CD8-positive, alpha-beta memory T cell (primary cell): ENCODE data around the gene CCSAP. TPM values are rescaled to one million over a fixed set of nuclear protein-coding genes. Genes with fewer than 3 reads are reported as not detected.
"Not testable (repeated sequence)": the region's sequence is repeated elsewhere in the genome, so short reads cannot be mapped to it uniquely, and the experiment has no call there.

Source experiments
- CTCF ChIA-PET: fragments of 350-600 bp; sonication (Branson Sonifier 250); formaldehyde crosslinking; loops from one replicate; lab custom pipeline; 2021; ENCODE audit warnings: antibody characterized with exemption; lab: Charles Lee
- POLR2A ChIA-PET: fragments of 350-600 bp; sonication (Branson Sonifier 250); formaldehyde crosslinking; loops from one replicate; lab custom pipeline; 2021; ENCODE audit warnings: antibody characterized with exemption; lab: Charles Lee
- DNase-seq, 5 donors: peaks; one replicate each; pipeline versions ENCODE4 v3.0.0 to v3.0.0-alpha.2; 2020 to 2022; ENCODE audit warnings: mixed read lengths in 1 of 5
- H3K27ac ChIP-seq: one replicate; pipeline ENCODE4 v1.7.0; 2013; ENCODE audit warnings: low read depth, mild to moderate bottlenecking, low read length, moderate library complexity
- H3K27me3 ChIP-seq: 2 replicates; pipeline ENCODE4 v1.7.0; 2013; ENCODE audit warnings: low read length, mild to moderate bottlenecking; ENCODE audit not compliant: insufficient read depth, poor library complexity, severe bottlenecking
- H3K36me3 ChIP-seq: 2 replicates; pipeline ENCODE4 v1.7.0; 2013; ENCODE audit warnings: mild to moderate bottlenecking, low read length, moderate library complexity; ENCODE audit not compliant: insufficient read depth
- H3K4me1 ChIP-seq: 2 replicates; pipeline ENCODE4 v1.7.0; 2013; ENCODE audit warnings: mild to moderate bottlenecking, low read length, moderate library complexity; ENCODE audit not compliant: insufficient read depth
- H3K4me3 ChIP-seq: 2 replicates; pipeline ENCODE4 v1.7.0; 2013; ENCODE audit warnings: mild to moderate bottlenecking, low read length
- H3K9me3 ChIP-seq: 2 replicates; pipeline ENCODE4 v1.7.0; 2013; ENCODE audit warnings: mild to moderate bottlenecking, low read length
- H3K27ac Mint-ChIP-seq, 8 donors: one replicate each; pipeline ENCODE4 v1.8.0; 2020 to 2021; ENCODE audit warnings: mixed read lengths in 8 of 8, mild to moderate bottlenecking in 6 of 8, inconsistent platforms in 3 of 8, moderate library complexity in 3 of 8
- H3K27me3 Mint-ChIP-seq, 2 donors: one replicate each; pipeline ENCODE4 v1.8.0; 2020 to 2021; ENCODE audit warnings: mixed read lengths in 2 of 2, mild to moderate bottlenecking in 1 of 2, moderate library complexity in 1 of 2
- H3K36me3 Mint-ChIP-seq, 3 donors: one replicate each; pipeline ENCODE4 v1.8.0; 2020 to 2021; ENCODE audit warnings: mixed read lengths in 3 of 3, inconsistent platforms in 1 of 3, mild to moderate bottlenecking in 1 of 3
- H3K4me1 Mint-ChIP-seq, 3 donors: one replicate each; pipeline ENCODE4 v1.8.0; 2020 to 2021; ENCODE audit warnings: mixed read lengths in 3 of 3, inconsistent platforms in 1 of 3, mild to moderate bottlenecking in 1 of 3
- H3K4me3 Mint-ChIP-seq, 7 donors: one replicate each; pipeline ENCODE4 v1.8.0; 2020 to 2021; ENCODE audit warnings: mixed read lengths in 7 of 7, mild to moderate bottlenecking in 6 of 7, moderate library complexity in 4 of 7, inconsistent platforms in 2 of 7
- H3K9me3 Mint-ChIP-seq, 5 donors: one replicate each; pipeline ENCODE4 v1.8.0; 2020 to 2022; ENCODE audit warnings: mixed read lengths in 5 of 5, mild to moderate bottlenecking in 3 of 5, moderate library complexity in 2 of 5, inconsistent platforms in 1 of 5
- polyA plus RNA-seq: library from polyadenylated mRNA; unstranded; fragments of 300-500 nt; fragmentation: Illumina TruSeq; gene quantifications from one replicate; pipeline ENCODE4 v1.2.3, GENCODE V29; 2021
- total RNA-seq, 2 experiments: library from RNA; stranded (reverse); gene quantifications; one replicate each; pipeline ENCODE4 v1.2.3, GENCODE V29; 2021

CCSAP gene
- total and polyA plus RNA-seq, 3 experiments from 2014 or later: 2.1 to 4.9 (median 4.4) TPM

DNA sequence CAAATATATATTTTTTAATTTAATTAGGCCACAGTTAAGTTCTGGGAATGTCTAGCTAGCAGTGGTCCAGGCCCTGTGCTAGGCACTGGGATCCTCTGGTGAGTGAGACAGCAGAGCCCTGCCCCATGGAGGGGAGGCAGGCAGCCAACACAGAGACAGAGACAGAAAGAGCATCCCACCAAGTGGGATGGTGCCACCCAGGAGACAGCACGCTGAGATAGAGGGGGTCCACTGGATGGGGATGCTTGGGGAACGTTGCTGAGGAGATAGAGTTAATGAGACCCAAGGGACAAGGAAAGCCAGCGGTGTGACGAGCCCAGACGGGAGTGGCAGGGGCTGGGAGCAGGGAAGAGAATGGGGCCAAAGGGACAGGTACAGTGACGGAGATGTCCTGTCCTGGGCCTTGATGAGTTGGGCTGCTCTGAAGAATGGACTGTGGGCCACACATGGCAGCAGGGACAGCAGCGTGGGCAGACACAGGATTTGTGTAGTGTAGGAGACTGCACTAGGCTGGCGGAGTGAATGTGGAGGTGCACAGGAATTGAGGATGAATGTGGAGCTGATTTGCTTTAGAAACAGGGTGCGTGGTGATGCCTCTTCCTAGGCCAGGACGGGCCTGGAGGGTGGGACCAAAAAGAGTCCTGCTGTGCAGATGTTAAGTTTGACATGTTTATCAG is 49.2 kb downstream of the CCSAP start:
- peak overlapping the region in 4 of 8 donors; percentile 45 to 85 (median 72) for H3K27ac Mint-ChIP-seq
- H3K27ac ChIP-seq: no peak overlapping the region
- no peaks in the 10 kb centered on the region for H3K27me3 ChIP-seq
- H3K4me1 Mint-ChIP-seq: peaks cover 8 to 11% (median 8%) of the 10 kb centered on the region in 3 donors
- no peak for DNase-seq
- no peaks in the 10 kb centered on the region for H3K27me3 Mint-ChIP-seq
- peaks cover 4% of the 10 kb centered on the region for H3K36me3 ChIP-seq
- H3K4me3 Mint-ChIP-seq: no peak overlapping the region
- H3K36me3 Mint-ChIP-seq: peaks cover 18 to 79% (median 24%) of the 10 kb centered on the region in 3 donors
- CTCF ChIA-PET: interaction anchor here (2.0 kb wide), 1 partner anchor 22 kb away, joined by 6 read pairs; no protein-coding TSS in a partner anchor
- POLR2A ChIA-PET: no interaction called here
- H3K9me3 Mint-ChIP-seq: no peaks in the 10 kb centered on the region
- H3K4me3 ChIP-seq: no peak overlapping the region
- H3K4me1 ChIP-seq: no peaks in the 10 kb centered on the region
- H3K9me3 ChIP-seq: no peaks in the 10 kb centered on the region

DNA sequence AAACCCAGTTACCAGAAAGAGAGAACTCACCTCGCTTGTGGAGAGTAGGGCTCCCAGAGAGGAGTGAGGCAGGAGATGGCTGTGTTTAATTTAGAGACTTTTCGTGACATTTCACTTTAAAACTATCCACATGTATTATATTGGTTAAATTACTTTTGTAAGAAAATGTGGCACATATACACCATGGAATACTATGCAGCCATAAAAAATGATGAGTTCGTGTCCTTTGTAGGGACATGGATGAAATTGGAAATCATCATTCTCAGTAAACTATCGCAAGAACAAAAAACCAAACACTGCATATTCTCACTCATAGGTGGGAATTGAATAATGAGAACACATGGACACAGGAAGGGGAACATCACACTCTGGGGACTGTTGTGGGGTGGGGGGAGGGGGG is 51.2 kb downstream of the CCSAP start:
- H3K27me3 ChIP-seq, H3K4me3 Mint-ChIP-seq, H3K4me3 ChIP-seq, H3K27ac Mint-ChIP-seq, CTCF ChIA-PET, H3K9me3 ChIP-seq, POLR2A ChIA-PET, H3K4me1 ChIP-seq, H3K27me3 Mint-ChIP-seq, H3K36me3 ChIP-seq, H3K27ac ChIP-seq, DNase-seq, H3K9me3 Mint-ChIP-seq: not testable (repeated sequence)
- H3K4me1 Mint-ChIP-seq: peaks cover 18 to 22% (median 20%) of the 10 kb centered on the region in 3 donors
- peaks cover 18 to 78% (median 26%) of the 10 kb centered on the region in 3 donors for H3K36me3 Mint-ChIP-seq

GRCh38 chr1:229288516-229288915 is 54.3 kb downstream of the CCSAP start:
- POLR2A ChIA-PET: no interaction called here
- CTCF ChIA-PET: no interaction called here

DNA sequence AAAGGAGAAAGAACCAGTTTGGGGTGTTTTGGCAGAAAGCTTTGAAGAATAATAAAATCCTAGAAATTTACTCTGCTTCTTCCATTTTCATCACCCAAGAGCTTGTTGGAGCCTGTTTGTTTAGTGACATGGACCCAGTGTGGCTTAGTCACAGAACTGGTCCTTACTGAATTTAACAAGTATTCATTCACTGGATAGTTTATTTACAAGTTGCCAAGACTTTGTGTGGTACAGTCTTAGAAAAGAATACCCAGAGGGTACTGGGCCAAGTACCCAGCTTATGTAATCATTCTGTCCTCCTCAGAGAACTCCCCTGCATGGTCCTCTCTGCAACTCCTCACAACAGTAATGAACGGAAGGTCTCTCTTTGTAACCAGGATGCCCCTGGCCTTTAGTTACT is 55.6 kb downstream of the CCSAP start:
- H3K4me3 Mint-ChIP-seq: no peak overlapping the region
- no peak overlapping the region for H3K4me3 ChIP-seq
- ChIA-PET POLR2A (interaction anchor here (0.5 kb wide), 1 partner anchor 9 kb away, joined by 3 read pairs; no protein-coding TSS in a partner anchor), CTCF (no interaction called here)
- no peaks in the 10 kb centered on the region for H3K27me3 ChIP-seq
- H3K27ac Mint-ChIP-seq: peak overlapping the region in 1 of 8 donors; percentile 23
- H3K4me1 Mint-ChIP-seq: peaks cover 35 to 37% (median 36%) of the 10 kb centered on the region in 3 donors
- H3K27me3 Mint-ChIP-seq: no peaks in the 10 kb centered on the region
- no peak for DNase-seq
- peaks cover 18 to 59% (median 23%) of the 10 kb centered on the region in 3 donors for H3K36me3 Mint-ChIP-seq
- H3K9me3 Mint-ChIP-seq: no peaks in the 10 kb centered on the region
- H3K27ac ChIP-seq: no peak overlapping the region
- no peaks in the 10 kb centered on the region for H3K36me3 ChIP-seq
- H3K4me1 ChIP-seq: peaks cover 11% of the 10 kb centered on the region
- no peaks in the 10 kb centered on the region for H3K9me3 ChIP-seq

More at GRCh38 chr1:229288516-229288915, 54.3 kb downstream of the CCSAP start:
- H3K4me1 ChIP-seq: peaks cover 6% of the 10 kb centered on the region
- H3K27ac ChIP-seq: no peak overlapping the region
- H3K27me3 ChIP-seq: no peaks in the 10 kb centered on the region
- no peak for DNase-seq
- H3K4me3 ChIP-seq: no peak overlapping the region
- no peaks in the 10 kb centered on the region for H3K27me3 Mint-ChIP-seq
- H3K4me3 Mint-ChIP-seq: no peak overlapping the region
- peaks cover 28 to 37% (median 35%) of the 10 kb centered on the region in 3 donors for H3K4me1 Mint-ChIP-seq
- no peaks in the 10 kb centered on the region for H3K9me3 ChIP-seq
- no peaks in the 10 kb centered on the region for H3K9me3 Mint-ChIP-seq
- no peaks in the 10 kb centered on the region for H3K36me3 ChIP-seq
- no peak overlapping the region for H3K27ac Mint-ChIP-seq
- H3K36me3 Mint-ChIP-seq: peaks cover 18 to 56% (median 18%) of the 10 kb centered on the region in 3 donors

- H3K27ac ChIP-seq: no peak overlapping the region
- no peak for DNase-seq
- CTCF ChIA-PET: no interaction called here
- POLR2A ChIA-PET: no interaction called here
- no peaks in the 10 kb centered on the region for H3K9me3 ChIP-seq
- Mint-ChIP-seq H3K9me3 (no peaks in the 10 kb centered on the region), H3K27me3 (no peaks in the 10 kb centered on the region), H3K4me3 (peak overlapping the region in 2 of 7 donors; percentile 5 to 15), H3K4me1 (peaks cover 35 to 46% (median 36%) of the 10 kb centered on the region in 3 donors), H3K27ac (peak overlapping the region in 1 of 8 donors; percentile 35), H3K36me3 (peaks cover 13 to 56% (median 19%) of the 10 kb centered on the region in 3 donors)
- H3K4me1 ChIP-seq: peaks cover 13% of the 10 kb centered on the region
- no peaks in the 10 kb centered on the region for H3K36me3 ChIP-seq
- no peaks in the 10 kb centered on the region for H3K27me3 ChIP-seq
- H3K4me3 ChIP-seq: no peak overlapping the region
Observed at GRCh38 chr1:229286099-229286766, 56.6 kb downstream of the CCSAP start.

GRCh38 chr1:229285440-229285839 is 57.4 kb downstream of the CCSAP start:
- no peak overlapping the region for H3K27ac ChIP-seq
- H3K9me3 Mint-ChIP-seq: no peaks in the 10 kb centered on the region
- H3K36me3 Mint-ChIP-seq: peaks cover 5 to 50% (median 13%) of the 10 kb centered on the region in 3 donors
- peak overlapping the region in 2 of 7 donors; percentile 25 to 53 for H3K4me3 Mint-ChIP-seq
- H3K27ac Mint-ChIP-seq: no peak overlapping the region
- H3K9me3 ChIP-seq: no peaks in the 10 kb centered on the region
- peaks cover 17% of the 10 kb centered on the region for H3K4me1 ChIP-seq
- no peaks in the 10 kb centered on the region for H3K27me3 Mint-ChIP-seq
- no peaks in the 10 kb centered on the region for H3K36me3 ChIP-seq
- peaks cover 35 to 50% (median 36%) of the 10 kb centered on the region in 3 donors for H3K4me1 Mint-ChIP-seq
- ChIA-PET CTCF (no interaction called here), POLR2A (no interaction called here)
- H3K27me3 ChIP-seq: no peaks in the 10 kb centered on the region
- no peak overlapping the region for H3K4me3 ChIP-seq
- DNase-seq: no peak

DNA sequence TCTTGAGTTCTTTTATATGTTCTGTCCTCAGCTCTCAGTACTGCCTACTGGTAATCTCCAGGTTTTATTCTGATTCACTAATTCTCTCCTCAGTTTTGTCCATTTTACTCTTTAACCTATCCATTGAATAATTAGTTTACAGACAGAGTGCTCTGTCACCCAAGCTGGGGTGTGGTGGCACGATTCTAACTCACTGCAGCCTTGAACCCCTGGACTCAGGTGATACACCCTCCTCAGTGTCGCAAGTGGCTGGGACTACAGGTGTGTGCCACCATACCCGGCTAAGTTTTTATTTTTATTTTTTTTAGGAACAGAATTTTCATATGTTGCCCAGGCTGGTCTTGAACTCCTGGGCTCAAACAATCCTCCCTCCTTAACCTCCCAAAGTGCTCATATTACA is 58.0 kb downstream of the CCSAP start:
- H3K36me3 ChIP-seq: no peaks in the 10 kb centered on the region
- H3K4me3 Mint-ChIP-seq: no peak overlapping the region
- H3K36me3 Mint-ChIP-seq: peaks cover 5 to 47% (median 10%) of the 10 kb centered on the region in 3 donors
- no peak overlapping the region for H3K4me3 ChIP-seq
- H3K4me1 ChIP-seq: peaks cover 17% of the 10 kb centered on the region
- H3K9me3 ChIP-seq: no peaks in the 10 kb centered on the region
- H3K27ac Mint-ChIP-seq: no peak overlapping the region
- no peaks in the 10 kb centered on the region for H3K27me3 ChIP-seq
- H3K27ac ChIP-seq: no peak overlapping the region
- H3K9me3 Mint-ChIP-seq: no peaks in the 10 kb centered on the region
- H3K27me3 Mint-ChIP-seq: no peaks in the 10 kb centered on the region
- CTCF ChIA-PET: no interaction called here
- no peak for DNase-seq
- H3K4me1 Mint-ChIP-seq: peaks cover 35 to 52% (median 36%) of the 10 kb centered on the region in 3 donors
- POLR2A ChIA-PET: no interaction called here

GRCh38 chr1:229283183-229283611 is 59.6 kb downstream of the CCSAP start:
- CTCF ChIA-PET: no interaction called here
- peaks cover 34 to 52% (median 35%) of the 10 kb centered on the region in 3 donors for H3K4me1 Mint-ChIP-seq
- H3K27me3 ChIP-seq: no peaks in the 10 kb centered on the region
- no peak for DNase-seq
- peaks cover 17% of the 10 kb centered on the region for H3K4me1 ChIP-seq
- POLR2A ChIA-PET: interaction anchor here (0.5 kb wide), 1 partner anchor 9 kb away, joined by 3 read pairs; no protein-coding TSS in a partner anchor
- no peaks in the 10 kb centered on the region for H3K9me3 Mint-ChIP-seq
- no peak overlapping the region for H3K4me3 ChIP-seq
- peaks cover 5 to 33% (median 8%) of the 10 kb centered on the region in 3 donors for H3K36me3 Mint-ChIP-seq
- no peaks in the 10 kb centered on the region for H3K36me3 ChIP-seq
- peak overlapping the region in 2 of 7 donors; percentile 17 to 33 for H3K4me3 Mint-ChIP-seq
- H3K9me3 ChIP-seq: no peaks in the 10 kb centered on the region
- H3K27ac Mint-ChIP-seq: peak overlapping the region in 1 of 8 donors; percentile 23
- no peak overlapping the region for H3K27ac ChIP-seq
- H3K27me3 Mint-ChIP-seq: no peaks in the 10 kb centered on the region
